NOMO-1 treated with DMSO at 0.1 percent for 48 hours (cell line): ENCODE measurements around the gene RPL27.
A peak's percentile ranks its signal among the peaks of the same experiment; 100 is the strongest.
"Not testable (repeated sequence)": the region's sequence is repeated elsewhere in the genome, so short reads cannot be mapped to it uniquely, and the experiment has no call there.

ENCODE experiments used
- DNase-seq: peaks from one replicate; lab custom pipeline; 2025; ENCODE audit not compliant: unreplicated experiment; lab: John Stamatoyannopoulos, UW

Gene RPL27

GRCh38 chr17:42997984-42998938 is at the start of gene RPL27:
Gene RPL27, plus strand, starts transcription at chr17:42998419. Its CDS starts 332 bp downstream, at chr17:42998751.
- peak; percentile 99 for DNase-seq

- DNase-seq: no peak
Measured at GRCh38 chr17:42950044-42950783, 48.0 kb upstream of the RPL27 start.

GRCh38 chr17:42953669-42954068 is 44.5 kb upstream of the RPL27 start:
- DNase-seq: no peak

- peak; percentile 91 for DNase-seq
Measured at GRCh38 chr17:42964161-42964932, 33.9 kb upstream of the RPL27 start, which contains the start of gene AARSD1. Gene AARSD1, minus strand, starts transcription at chr17:42964454. Its CDS starts 14 bp downstream, at chr17:42964440.

- no peak for DNase-seq
Measured at GRCh38 chr17:42967925-42968324, 30.3 kb upstream of the RPL27 start.

- peak; percentile 50 for DNase-seq
Measured at GRCh38 chr17:42969001-42969581, 29.1 kb upstream of the RPL27 start.

GRCh38 chr17:42971589-42971988 is 26.6 kb upstream of the RPL27 start:
- DNase-seq: no peak

- not testable (repeated sequence) for DNase-seq
Measured at GRCh38 chr17:42973323-42973722, 24.9 kb upstream of the RPL27 start.

GRCh38 chr17:42975265-42975664 is 23.0 kb upstream of the RPL27 start:
- DNase-seq: no peak

- DNase-seq: not testable (repeated sequence)
Measured at GRCh38 chr17:42975701-42976100, 22.5 kb upstream of the RPL27 start.

- peak; percentile 32 for DNase-seq
Measured at GRCh38 chr17:42979511-42980273, 18.5 kb upstream of the RPL27 start, which contains the start of gene PTGES3L. Gene PTGES3L, minus strand, starts transcription at chr17:42980080. Its CDS starts 27 bp downstream, at chr17:42980053.

GRCh38 chr17:42980274-42980765 is 17.9 kb upstream of the RPL27 start, which contains the start of gene RUNDC1:
Gene RUNDC1, plus strand, starts transcription at chr17:42980565. Its CDS starts 12 bp downstream, at chr17:42980577.
- peak; percentile 67 for DNase-seq

GRCh38 chr17:42980766-42981397 is 17.3 kb upstream of the RPL27 start:
- peak; percentile 38 for DNase-seq

GRCh38 chr17:42982266-42982665 is 16.0 kb upstream of the RPL27 start:
- DNase-seq: no peak

- DNase-seq: peak; percentile 95
Measured at GRCh38 chr17:42985225-42985624, 13.0 kb upstream of the RPL27 start.

- DNase-seq: no peak
Measured at GRCh38 chr17:42989141-42989540, 9.1 kb upstream of the RPL27 start.

GRCh38 chr17:42989726-42990652 is 8.2 kb upstream of the RPL27 start:
- no peak for DNase-seq

- no peak for DNase-seq
Measured at GRCh38 chr17:42991471-42991870, 6.7 kb upstream of the RPL27 start.
